ENCODE data around the gene PES1.

PES1 gene

GRCh38 chr22:30556388-30556787, 35.3 kb downstream of the PES1 start:
- Histone ChIP-seq H3K27me3 (ENCODE audit: low read length) (no peaks in the 10 kb centered on the region), H2AFZ (ENCODE audit: low read depth, low read length, severe bottlenecking) (no peak overlapping the region), H3K27ac (ENCODE audit: low read depth, low read length) (no peak overlapping the region), H4K20me1 (ENCODE audit: low read depth, low read length) (no peaks in the 10 kb centered on the region), H3K4me3 (ENCODE audit: insufficient read depth, low read length, poor library complexity, severe bottlenecking) (no peak overlapping the region), H3F3A (ENCODE audit: insufficient read depth) (no peaks in the 10 kb centered on the region), H3K9ac (ENCODE audit: low read length) (no peak overlapping the region), H3K9me2 (replicated peaks; ENCODE audit: insufficient read depth, low read length) (no peaks in the 10 kb centered on the region), H3K79me2 (ENCODE audit: insufficient read depth, low read length) (no peaks in the 10 kb centered on the region), H3K4me2 (ENCODE audit: low read depth, low read length, poor library complexity, severe bottlenecking) (no peak overlapping the region), H3K36me3 (ENCODE audit: low read length) (no peaks in the 10 kb centered on the region), H3K9me3 (ENCODE audit: insufficient read depth, low read length) (no peaks in the 10 kb centered on the region)
- TF ChIP-seq CTCF (IDR thresholded peaks at IDR 0.05; ENCODE audit: insufficient read depth, low read length, poor library complexity, severe bottlenecking) (no peak), EZH2phosphoT487 (conservative IDR thresholded peaks at IDR 0.05; ENCODE audit: low read length) (no peak)

GRCh38 chr22:30555282-30556210, 36.2 kb downstream of the PES1 start:
- TF ChIP-seq CTCF (IDR thresholded peaks at IDR 0.05; ENCODE audit: insufficient read depth, low read length, poor library complexity, severe bottlenecking) (no peak), EZH2phosphoT487 (conservative IDR thresholded peaks at IDR 0.05; ENCODE audit: low read length) (no peak)
- Histone ChIP-seq H3K27me3 (ENCODE audit: low read length) (no peaks in the 10 kb centered on the region), H3K4me2 (ENCODE audit: low read depth, low read length, poor library complexity, severe bottlenecking) (no peak overlapping the region), H3K79me2 (ENCODE audit: insufficient read depth, low read length) (no peaks in the 10 kb centered on the region), H4K20me1 (ENCODE audit: low read depth, low read length) (no peaks in the 10 kb centered on the region), H3K9me2 (replicated peaks; ENCODE audit: insufficient read depth, low read length) (no peaks in the 10 kb centered on the region), H3K27ac (ENCODE audit: low read depth, low read length) (no peak overlapping the region), H2AFZ (ENCODE audit: low read depth, low read length, severe bottlenecking) (no peak overlapping the region), H3K9me3 (ENCODE audit: insufficient read depth, low read length) (no peaks in the 10 kb centered on the region), H3K4me3 (ENCODE audit: insufficient read depth, low read length, poor library complexity, severe bottlenecking) (no peak overlapping the region), H3K36me3 (ENCODE audit: low read length) (no peaks in the 10 kb centered on the region), H3K9ac (ENCODE audit: low read length) (no peak overlapping the region), H3F3A (ENCODE audit: insufficient read depth) (no peaks in the 10 kb centered on the region)

- Histone ChIP-seq H3K9me3 (ENCODE audit: insufficient read depth, low read length) (no peaks in the 10 kb centered on the region), H3K9ac (ENCODE audit: low read length) (no peak overlapping the region)
Observed at GRCh38 chr22:30553971-30554370, 37.7 kb downstream of the PES1 start.

More at GRCh38 chr22:30553971-30554370, 37.7 kb downstream of the PES1 start:
- TF ChIP-seq EZH2phosphoT487 (conservative IDR thresholded peaks at IDR 0.05; ENCODE audit: low read length) = no peak
- TF ChIP-seq CTCF (IDR thresholded peaks at IDR 0.05; ENCODE audit: insufficient read depth, low read length, poor library complexity, severe bottlenecking) = no peak
- H3K4me3 ChIP-seq (ENCODE audit: insufficient read depth, low read length, poor library complexity, severe bottlenecking) = no peak overlapping the region
- no peak overlapping the region for H3K4me2 ChIP-seq (ENCODE audit: low read depth, low read length, poor library complexity, severe bottlenecking)
- no peaks in the 10 kb centered on the region for H3K9me2 ChIP-seq (replicated peaks; ENCODE audit: insufficient read depth, low read length)
- H3K36me3 ChIP-seq (ENCODE audit: low read length) = no peaks in the 10 kb centered on the region
- no peaks in the 10 kb centered on the region for H4K20me1 ChIP-seq (ENCODE audit: low read depth, low read length)
- H3K27me3 ChIP-seq (ENCODE audit: low read length) = no peaks in the 10 kb centered on the region
- H3K79me2 ChIP-seq (ENCODE audit: insufficient read depth, low read length) = no peaks in the 10 kb centered on the region
- no peak overlapping the region for H2AFZ ChIP-seq (ENCODE audit: low read depth, low read length, severe bottlenecking)
- no peaks in the 10 kb centered on the region for H3F3A ChIP-seq (ENCODE audit: insufficient read depth)
- no peak overlapping the region for H3K27ac ChIP-seq (ENCODE audit: low read depth, low read length)

Measured in SU-DHL-6 (cell line).